WTC11 (cell line): ENCODE data around the gene SULT6B1.

Source experiments
- CREM ChIP-seq: sonication (generic); formaldehyde crosslinking; IDR thresholded peaks from 2 replicates; pipeline ENCODE4 v1.8.1; 2022; ENCODE audit warnings: mild to moderate bottlenecking, missing genetic modification reagents, moderate library complexity
- ESRRA ChIP-seq: sonication (generic); formaldehyde crosslinking; IDR thresholded peaks from 2 replicates; pipeline ENCODE4 v1.8.1; 2022; ENCODE audit warnings: mild to moderate bottlenecking, missing genetic modification reagents, borderline replicate concordance
- FOXJ3 ChIP-seq: sonication (generic); formaldehyde crosslinking; IDR thresholded peaks from 2 replicates; pipeline ENCODE4 v1.9.0; 2021; ENCODE audit warnings: missing genetic modification reagents, mild to moderate bottlenecking, borderline replicate concordance
- FOXP1 ChIP-seq: sonication (generic); formaldehyde crosslinking; IDR thresholded peaks from 2 replicates; pipeline ENCODE4 v1.8.0; 2022; ENCODE audit warnings: missing genetic modification reagents, mild to moderate bottlenecking, moderate library complexity, borderline replicate concordance
- HMGA2 ChIP-seq: fragments of 250-450 bp; sonication (Bioruptor Pico); IDR thresholded peaks from 2 replicates; pipeline ENCODE4 v1.4.0; 2021; ENCODE audit warnings: mild to moderate bottlenecking, moderate library complexity
- SP1 ChIP-seq: sonication (generic); formaldehyde crosslinking; conservative IDR thresholded peaks from 2 replicates; pipeline ENCODE4 v1.8.1; 2022; ENCODE audit warnings: missing genetic modification reagents
- ZNF121 ChIP-seq: sonication (generic); formaldehyde crosslinking; IDR thresholded peaks from 2 replicates; pipeline ENCODE4 v1.8.0; 2023; ENCODE audit warnings: missing genetic modification reagents
- TF ChIP-seq, protein P1 (sequence below): fragments of 200-600 bp; IDR thresholded peaks from 2 replicates; pipeline ENCODE4 v1.8.0; 2022; ENCODE audit warnings: antibody characterized with exemption
- TF ChIP-seq, protein P2 (sequence below): sonication (generic); formaldehyde crosslinking; IDR thresholded peaks from 2 replicates; pipeline ENCODE4 v1.8.1; 2023; ENCODE audit warnings: mild to moderate bottlenecking, moderate library complexity, missing genetic modification reagents

DNA sequence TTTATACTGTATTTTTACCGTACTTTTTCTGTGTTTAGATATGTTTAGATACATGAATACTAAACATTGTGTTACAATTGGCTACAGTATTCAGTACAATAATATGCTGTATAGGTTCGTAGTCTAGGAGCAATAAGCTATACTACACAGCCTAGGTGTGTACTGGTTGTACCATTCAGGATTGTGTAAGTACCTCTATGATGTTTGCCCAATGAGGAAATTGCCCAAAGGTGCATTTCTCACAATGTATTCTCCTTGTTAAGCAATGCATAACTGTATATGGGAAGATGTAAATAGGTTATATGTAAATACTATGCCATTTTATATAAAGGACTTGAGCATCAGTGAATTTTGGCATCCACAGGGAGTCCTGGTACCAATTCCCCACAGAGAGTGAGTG lies 42.4 kb downstream of the SULT6B1 start:
- TF ChIP-seq, protein P1, sequence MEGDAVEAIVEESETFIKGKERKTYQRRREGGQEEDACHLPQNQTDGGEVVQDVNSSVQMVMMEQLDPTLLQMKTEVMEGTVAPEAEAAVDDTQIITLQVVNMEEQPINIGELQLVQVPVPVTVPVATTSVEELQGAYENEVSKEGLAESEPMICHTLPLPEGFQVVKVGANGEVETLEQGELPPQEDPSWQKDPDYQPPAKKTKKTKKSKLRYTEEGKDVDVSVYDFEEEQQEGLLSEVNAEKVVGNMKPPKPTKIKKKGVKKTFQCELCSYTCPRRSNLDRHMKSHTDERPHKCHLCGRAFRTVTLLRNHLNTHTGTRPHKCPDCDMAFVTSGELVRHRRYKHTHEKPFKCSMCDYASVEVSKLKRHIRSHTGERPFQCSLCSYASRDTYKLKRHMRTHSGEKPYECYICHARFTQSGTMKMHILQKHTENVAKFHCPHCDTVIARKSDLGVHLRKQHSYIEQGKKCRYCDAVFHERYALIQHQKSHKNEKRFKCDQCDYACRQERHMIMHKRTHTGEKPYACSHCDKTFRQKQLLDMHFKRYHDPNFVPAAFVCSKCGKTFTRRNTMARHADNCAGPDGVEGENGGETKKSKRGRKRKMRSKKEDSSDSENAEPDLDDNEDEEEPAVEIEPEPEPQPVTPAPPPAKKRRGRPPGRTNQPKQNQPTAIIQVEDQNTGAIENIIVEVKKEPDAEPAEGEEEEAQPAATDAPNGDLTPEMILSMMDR, result no peak
- TF ChIP-seq ESRRA, result no peak
- TF ChIP-seq, protein P2, sequence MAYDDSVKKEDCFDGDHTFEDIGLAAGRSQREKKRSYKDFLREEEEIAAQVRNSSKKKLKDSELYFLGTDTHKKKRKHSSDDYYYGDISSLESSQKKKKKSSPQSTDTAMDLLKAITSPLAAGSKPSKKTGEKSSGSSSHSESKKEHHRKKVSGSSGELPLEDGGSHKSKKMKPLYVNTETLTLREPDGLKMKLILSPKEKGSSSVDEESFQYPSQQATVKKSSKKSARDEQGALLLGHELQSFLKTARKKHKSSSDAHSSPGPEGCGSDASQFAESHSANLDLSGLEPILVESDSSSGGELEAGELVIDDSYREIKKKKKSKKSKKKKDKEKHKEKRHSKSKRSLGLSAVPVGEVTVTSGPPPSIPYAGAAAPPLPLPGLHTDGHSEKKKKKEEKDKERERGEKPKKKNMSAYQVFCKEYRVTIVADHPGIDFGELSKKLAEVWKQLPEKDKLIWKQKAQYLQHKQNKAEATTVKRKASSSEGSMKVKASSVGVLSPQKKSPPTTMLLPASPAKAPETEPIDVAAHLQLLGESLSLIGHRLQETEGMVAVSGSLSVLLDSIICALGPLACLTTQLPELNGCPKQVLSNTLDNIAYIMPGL (CRISPR knock-in tag), result no peak
- TF ChIP-seq ZNF121 (CRISPR knock-in tag), result no peak
- no peak for TF ChIP-seq FOXP1 (CRISPR knock-in tag)
- TF ChIP-seq CREM, result no peak
- TF ChIP-seq HMGA2 (CRISPR knock-in tag), result no peak
- TF ChIP-seq SP1 (CRISPR knock-in tag), result no peak
- no peak for TF ChIP-seq FOXJ3
